AG10803 (cell line): ENCODE results near the gene RPS6KA4.

Experiments
- DNase-seq: peaks from one replicate; pipeline ENCODE4 v3.0.0; 2010; ENCODE audit warnings: low read depth
- H3K4me3 ChIP-seq: 2 replicates; pipeline ENCODE4 v1.5.1; 2011; ENCODE audit warnings: mild to moderate bottlenecking, low read length, control low read depth
- TF ChIP-seq, protein P1 (sequence below): conservative IDR thresholded peaks from 2 replicates; pipeline ENCODE4 v1.5.1; 2011; ENCODE audit warnings: mild to moderate bottlenecking, low read length, control low read depth, inconsistent platforms

RPS6KA4 gene

DNA sequence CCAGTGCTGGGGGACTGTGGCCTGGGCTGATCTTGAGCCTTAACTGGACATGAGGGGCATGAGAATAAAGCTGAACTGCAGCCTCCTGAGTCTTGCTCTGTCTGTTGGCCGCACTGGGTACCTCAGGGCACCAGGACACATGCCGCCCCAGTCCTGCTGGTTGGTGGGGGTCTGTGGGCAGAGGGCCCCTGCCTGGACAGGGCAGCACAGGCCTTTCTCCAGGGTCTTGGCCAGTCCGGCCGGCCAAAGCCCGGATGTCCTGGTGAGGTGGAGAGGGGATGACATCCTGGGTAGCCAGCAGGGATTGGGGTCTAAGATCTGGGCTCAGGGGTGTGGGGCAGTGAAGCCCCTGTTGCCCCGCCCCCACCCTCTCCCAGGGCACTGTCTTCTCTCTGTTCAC, 1.5 kb upstream of the RPS6KA4 start:
- no peak overlapping the region for H3K4me3 ChIP-seq
- DNase-seq: no peak
- TF ChIP-seq, protein P1, sequence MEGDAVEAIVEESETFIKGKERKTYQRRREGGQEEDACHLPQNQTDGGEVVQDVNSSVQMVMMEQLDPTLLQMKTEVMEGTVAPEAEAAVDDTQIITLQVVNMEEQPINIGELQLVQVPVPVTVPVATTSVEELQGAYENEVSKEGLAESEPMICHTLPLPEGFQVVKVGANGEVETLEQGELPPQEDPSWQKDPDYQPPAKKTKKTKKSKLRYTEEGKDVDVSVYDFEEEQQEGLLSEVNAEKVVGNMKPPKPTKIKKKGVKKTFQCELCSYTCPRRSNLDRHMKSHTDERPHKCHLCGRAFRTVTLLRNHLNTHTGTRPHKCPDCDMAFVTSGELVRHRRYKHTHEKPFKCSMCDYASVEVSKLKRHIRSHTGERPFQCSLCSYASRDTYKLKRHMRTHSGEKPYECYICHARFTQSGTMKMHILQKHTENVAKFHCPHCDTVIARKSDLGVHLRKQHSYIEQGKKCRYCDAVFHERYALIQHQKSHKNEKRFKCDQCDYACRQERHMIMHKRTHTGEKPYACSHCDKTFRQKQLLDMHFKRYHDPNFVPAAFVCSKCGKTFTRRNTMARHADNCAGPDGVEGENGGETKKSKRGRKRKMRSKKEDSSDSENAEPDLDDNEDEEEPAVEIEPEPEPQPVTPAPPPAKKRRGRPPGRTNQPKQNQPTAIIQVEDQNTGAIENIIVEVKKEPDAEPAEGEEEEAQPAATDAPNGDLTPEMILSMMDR: no peak

- H3K4me3 ChIP-seq: peak overlapping the region; percentile 67
- no peak for DNase-seq
- TF ChIP-seq, protein P1: no peak
These were observed 942 bp upstream of the RPS6KA4 start for GRCh38 chr11:64357904-64358535.

GRCh38 chr11:64358536-64358906, 441 bp upstream of the RPS6KA4 start:
- TF ChIP-seq, protein P1: no peak
- peak overlapping the region; percentile 67 for H3K4me3 ChIP-seq
- no peak for DNase-seq

DNA sequence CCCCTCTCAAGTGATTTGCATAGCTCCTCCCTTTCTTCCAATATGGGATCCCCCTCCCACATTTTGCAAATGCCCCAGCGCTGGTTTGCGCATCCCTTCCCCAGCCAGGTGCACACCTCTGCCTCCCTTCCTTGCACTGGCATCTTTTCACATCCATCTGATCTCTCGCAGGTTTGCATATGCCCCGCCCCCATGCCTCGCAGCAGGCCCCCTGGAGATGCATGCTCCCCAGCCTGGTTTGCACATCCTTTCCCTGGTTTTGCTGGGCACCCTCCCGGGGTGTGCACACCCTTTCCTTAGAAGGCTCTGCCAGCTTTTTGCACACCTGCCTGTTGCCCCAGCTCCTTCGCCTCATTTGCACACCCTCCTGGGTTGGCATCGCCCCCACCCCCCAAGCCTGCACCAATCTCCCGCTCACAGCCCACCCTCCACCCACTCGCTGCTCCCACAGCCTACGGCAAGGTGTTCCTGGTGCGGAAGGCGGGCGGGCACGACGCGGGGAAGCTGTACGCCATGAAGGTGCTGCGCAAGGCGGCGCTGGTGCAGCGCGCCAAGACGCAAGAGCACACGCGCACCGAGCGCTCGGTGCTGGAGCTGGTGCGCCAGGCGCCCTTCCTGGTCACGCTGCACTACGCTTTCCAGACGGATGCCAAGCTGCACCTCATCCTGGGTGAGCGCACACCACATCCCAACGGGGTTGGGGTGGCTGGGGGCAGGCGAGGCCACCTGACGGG, 917 bp downstream of the RPS6KA4 start:
- TF ChIP-seq, protein P1: no peak
- DNase-seq: no peak
- H3K4me3 ChIP-seq: peak overlapping the region; percentile 96

GRCh38 chr11:64360448-64360921, 1.5 kb downstream of the RPS6KA4 start:
- no peak for DNase-seq
- H3K4me3 ChIP-seq: no peak overlapping the region
- TF ChIP-seq, protein P1: no peak

GRCh38 chr11:64361659-64362058, 2.7 kb downstream of the RPS6KA4 start:
- no peak for DNase-seq
- no peak overlapping the region for H3K4me3 ChIP-seq
- TF ChIP-seq, protein P1: no peak

- no peak overlapping the region for H3K4me3 ChIP-seq
- TF ChIP-seq, protein P1: no peak
- no peak for DNase-seq
These were observed 3.4 kb downstream of the RPS6KA4 start for GRCh38 chr11:64362339-64362738.
